Germinal center (tissue), 1 donor: ENCODE data around the gene TUB.

Experiments used
- DNase-seq: peaks from one replicate; pipeline ENCODE4 v3.0.0; 2012; ENCODE audit warnings: mixed read lengths, low spot score

The TUB gene

DNA sequence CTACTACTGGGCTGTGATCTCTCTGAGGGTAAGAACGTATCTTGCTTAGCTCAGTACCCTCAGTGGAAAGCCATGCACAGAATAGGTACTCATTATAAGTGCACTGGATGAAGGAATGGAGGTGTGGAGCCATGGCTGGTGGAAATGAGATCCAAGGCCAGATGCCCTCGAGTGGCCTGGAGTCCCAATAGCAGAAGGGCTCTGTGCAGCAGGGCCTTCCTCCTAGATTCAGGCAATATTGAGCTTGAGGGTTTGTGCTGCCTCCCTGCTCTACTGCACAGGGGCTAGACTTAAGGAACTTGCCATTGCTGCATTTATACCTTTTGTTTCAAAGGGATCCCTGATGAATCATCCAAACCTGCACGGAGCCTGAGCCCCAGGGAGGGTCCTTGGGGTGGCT lies 33.6 kb upstream of the TUB start:
- DNase-seq, result no peak

DNA sequence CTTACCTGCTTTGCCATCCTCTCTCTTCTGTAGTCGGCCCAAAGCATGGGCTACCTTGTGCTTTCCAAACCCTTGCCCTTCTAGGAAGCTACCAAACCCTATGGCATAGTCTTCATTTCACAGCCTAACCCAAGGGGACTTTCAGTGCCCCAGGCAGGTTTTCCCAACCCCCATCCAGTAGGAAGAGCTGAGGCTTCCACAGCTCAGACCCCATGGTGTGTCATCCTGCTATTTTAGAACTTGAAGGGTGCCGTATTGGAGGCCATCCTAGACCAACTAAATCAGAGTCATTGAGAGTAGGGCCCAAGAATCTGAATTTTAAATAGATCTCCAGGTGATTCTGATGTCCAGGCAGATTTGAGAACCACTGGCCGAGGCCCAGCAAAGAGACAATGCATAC lies 31.9 kb upstream of the TUB start:
- no peak for DNase-seq

DNA sequence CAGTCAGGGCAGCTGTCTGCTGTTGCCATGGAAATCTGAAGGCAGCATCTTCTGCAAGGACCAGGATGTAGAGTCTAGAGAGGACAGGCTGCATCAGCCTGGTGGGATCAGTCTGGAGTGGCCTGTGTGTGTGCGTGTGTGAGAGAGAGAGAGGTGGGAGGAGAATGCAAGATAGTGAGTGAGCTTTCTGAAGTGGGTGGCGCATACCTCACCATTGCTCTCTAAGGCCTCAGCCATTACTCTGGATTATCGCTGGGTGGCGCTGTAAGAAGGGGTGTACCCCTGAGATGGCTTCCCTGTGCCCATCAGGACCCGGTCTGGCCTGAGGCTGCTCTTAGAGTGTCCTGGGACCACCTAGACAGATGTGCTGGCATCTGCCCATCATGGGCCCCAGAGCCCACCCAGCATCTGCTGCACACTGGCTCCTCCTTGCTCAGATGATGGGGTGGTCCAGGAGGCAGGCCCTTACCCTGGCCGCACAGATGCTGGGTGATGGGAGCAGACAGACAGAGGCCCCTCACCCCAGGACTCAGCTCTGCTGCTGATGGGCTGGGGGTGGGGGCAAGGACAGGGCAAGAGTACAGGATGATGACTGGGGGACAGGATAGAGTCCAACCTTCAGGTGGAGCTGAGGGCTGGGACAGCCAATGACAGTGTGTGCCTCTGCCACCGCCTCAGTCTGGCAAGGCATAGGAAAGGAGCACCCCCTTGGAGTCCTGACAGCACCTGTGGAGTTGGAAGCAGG lies 25.7 kb upstream of the TUB start:
- DNase-seq, result no peak

DNA sequence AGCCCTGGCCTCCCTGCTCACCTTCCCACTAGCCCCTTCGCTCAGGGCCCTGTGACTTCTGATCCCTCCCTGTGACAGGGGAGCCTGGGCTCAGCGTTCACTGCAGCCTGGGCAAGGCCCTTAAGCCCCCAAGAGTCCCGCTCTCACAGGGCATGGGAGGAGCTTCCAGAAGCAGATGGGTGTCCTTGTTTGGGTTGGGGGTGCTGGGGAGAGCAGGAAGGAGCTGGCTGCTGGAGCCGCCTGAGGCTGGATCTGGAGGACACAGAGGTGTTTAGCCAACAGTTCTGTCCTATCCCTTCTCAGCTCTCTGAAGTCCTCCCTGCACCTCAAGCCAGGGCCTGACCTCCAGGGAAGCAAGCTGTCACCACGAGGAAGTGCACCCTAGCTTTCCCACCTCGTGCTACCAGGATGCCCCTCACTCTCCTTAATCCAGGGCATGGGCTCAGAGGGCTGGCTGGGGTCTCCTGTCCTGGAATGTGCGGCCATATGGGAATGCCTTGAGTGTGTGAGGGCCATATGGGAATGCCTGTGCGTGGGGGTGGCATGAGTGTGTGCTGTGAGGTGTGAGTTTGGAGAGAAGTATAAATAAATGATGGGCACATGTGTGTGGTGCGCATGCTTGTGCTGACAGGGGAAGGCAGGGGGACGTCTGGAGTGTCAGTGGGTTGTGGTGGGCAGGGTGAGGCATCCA lies 25.0 kb upstream of the TUB start:
- no peak for DNase-seq

DNA sequence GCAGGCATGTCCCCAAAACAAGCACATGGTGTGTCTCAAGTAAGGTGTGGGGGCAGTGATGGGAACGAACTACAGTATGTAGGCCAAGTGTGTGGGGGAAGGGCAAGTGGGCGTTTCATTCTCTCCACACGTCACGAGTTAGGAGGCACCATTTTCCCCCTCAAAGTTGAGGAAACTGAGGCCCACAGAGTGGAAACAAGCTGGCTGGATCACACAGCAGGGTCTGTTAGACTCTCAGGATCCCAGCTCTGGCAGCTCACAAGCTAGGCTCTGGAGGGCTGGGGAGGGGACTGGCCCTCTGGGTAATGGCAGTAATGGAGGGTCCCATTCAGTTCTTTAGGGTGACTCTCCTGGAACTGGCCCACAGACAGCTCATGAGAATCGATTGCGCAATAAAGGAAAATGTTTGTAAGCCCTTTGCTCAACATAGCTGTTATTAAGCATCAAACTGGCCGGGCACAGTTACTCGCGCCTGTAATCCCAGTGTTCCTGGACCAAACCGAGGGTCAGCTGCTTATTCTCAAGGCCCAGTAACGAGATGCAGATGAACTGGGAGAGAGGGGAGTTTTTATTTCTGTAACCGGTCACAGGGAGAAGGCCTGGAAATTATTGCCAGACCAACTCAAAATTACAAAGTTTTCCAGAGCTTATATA lies 24.1 kb upstream of the TUB start:
- no peak for DNase-seq

DNA sequence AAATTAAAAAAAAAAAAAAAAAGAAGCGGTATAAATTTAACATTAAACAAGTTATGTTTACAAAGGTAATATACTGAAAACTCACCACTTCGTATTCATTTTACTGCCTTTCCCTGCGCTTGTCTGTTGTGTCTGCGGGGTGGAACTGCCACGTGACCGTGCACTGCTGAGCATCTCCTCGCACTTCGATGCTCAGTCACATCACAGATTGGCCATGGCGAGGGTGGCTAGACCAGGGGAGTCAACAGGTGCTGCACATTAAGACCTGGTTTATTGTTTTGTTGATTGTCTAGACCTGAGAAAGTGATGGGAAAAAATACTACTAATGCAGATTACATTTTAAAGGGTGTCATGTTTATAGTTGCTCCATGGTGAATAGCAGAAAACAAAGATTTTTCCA lies 22.8 kb upstream of the TUB start:
- no peak for DNase-seq

DNA sequence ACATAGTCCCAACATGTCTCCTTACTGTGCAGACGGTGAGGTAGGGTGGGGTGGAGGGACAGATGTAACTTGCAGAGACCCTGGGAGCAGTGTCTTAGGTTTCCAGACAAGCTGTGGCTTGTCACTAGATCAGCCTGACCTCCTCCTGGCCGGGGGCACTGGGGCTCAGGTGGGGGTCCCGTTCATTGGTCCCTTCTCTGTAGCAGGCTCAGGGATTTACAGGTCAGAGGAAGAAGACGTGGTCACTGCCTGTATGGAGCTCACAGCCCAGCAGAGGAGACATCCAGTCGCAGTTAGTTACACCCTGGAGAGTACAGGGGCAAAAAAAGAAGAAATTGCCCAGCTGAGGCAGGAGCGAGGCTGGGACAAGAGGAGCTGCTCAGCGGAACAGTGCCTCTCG lies 22.0 kb upstream of the TUB start:
- DNase-seq, result no peak

DNA sequence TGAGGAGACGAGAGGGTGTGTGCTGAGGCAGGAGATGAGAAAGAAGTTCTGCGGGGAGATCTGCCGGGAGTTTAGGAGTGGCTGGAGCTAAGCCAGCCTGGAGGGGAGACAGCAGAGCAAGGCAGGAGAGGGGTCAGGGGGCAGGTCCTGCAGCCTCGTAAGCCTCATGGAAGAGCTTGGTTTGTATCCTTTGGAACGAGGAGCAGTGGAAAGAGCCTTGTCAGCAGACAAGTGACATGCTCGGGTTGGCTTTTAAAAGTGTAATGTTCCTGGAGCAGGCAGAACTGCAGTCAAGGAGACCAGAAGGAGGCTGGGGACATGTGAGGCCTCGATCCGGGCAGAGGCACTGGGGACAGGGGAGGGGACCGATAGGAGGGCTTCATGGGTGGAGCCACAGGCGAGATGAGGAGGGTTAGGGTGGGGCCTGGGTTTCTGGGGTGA lies 21.4 kb upstream of the TUB start:
- no peak for DNase-seq

DNA sequence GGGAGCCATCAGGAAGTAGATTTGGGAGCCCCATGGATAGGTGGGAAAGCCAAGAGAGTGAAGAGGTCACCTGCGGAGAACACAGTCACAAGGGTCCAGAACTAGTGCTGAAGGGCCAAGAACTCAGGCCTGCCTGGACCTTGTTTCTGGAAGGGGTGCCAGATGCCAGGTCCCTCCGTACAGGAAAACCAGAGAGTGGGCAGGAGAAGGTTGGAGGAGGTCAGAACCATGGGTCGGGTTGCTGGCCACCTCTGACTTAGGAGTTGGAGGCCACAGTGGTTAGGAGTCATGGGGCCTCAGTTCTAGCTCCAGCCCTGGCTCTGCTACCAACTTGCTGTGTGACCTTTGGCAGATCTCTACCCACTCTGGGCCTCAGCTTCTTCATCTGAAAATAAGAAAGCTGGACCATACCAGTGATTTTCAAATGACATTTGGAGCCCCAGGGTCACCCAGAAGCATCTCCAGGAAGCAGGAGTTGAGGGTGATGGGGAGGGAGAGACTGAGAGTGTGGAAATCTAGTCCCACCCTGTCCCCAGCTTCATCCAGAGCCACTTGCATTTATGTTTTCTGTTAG lies 20.8 kb upstream of the TUB start:
- no peak for DNase-seq

DNA sequence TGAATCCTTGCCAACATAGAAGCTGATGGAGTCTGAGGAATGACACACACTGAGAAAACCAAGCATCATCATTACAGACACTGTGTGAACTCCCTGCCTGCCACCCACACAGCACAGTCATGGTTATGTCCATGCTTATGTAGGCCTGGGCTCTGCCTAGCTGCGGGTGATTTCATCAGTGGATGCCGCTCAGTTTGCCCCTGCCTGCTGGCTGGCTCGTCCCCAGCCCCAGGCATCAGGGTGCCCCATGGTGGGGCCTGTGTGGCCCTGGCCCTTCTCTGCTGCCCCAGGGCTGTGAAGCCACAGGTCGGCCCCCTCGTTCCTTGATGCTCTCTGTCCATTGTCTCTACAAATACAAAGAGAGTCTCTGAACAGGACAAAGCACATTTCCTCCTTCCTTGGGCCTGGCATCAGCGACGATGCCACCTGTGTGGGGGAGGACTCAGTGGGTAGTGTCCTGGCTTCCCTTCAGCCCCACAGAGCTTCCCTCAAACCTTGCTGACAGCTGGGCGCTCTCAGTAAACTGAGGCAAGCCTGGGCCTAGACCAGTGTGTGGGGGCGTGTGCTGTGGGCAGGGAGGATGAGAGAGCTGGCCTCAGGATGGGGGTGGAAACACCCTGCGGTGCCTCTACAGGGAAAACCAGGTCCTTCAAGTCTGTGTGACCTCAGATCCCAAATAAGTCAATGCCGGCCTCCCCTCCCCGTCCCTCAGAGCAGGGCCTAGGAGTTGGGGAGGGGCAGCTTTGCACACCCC lies 20.0 kb upstream of the TUB start:
- DNase-seq, result no peak

DNA sequence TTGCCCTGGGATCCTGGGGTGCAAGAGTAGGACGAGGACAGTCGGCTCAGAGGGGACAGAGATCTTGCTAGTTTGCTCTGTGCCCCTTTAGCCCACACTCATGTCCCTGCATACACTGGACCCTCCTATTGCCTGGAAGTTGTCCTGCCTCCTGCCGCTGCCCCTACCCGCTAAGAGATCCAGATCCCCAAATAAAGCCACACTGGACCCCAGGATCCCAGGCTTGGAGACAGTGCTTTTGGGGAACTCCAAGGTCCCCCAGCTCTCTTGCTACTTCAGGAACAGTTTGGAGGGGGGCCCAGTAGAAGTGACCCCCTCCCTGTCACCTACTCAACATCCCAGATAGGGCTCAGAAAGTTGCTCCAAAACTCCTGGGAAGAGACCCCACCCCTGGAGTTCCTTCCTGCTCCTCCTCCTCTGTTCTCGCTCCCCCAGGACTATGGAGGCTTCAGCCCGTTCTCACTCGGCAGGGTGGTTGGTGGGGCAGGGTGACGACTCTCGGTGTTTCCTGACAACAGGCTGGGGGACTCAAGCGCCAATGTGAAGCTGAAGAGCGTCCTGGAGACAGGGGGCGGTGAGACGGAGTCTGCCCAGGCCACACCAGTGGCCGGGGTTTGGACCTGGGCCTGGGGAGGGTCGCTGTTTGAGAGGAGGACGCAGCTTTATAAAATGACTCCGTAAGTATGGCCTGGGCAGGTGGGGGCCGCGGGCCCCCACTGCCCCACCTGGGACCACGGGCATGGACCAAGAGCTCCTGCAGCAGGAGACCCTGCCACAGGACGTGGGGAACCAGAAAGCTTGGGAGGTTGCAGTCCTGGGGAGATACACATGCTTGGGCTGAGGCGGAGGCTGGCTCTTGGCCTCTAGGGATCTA lies 19.2 kb upstream of the TUB start:
- DNase-seq, result no peak

DNA sequence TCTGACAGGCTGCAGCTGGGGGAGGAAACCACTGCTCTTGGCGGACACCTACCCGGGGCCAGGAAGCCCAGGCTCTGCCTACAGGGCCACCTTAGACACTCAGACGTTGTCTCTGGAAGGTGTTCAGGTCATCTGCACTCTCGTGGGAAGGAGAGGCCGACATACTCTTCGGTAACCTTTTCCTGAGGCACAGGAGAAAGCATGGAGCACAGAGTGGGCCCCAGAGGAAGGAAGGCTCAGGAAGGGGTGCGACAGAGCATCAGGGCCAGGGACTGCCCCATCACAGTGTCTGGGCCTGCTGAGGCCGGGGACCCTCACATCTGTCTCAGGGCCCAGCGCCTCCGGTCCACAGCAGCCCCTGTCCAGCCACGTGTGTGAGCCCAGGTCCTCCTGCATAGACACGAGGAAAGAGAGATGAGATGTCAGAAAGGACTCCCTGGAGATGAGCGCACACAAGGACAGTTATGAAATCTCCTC lies 18.2 kb upstream of the TUB start:
- DNase-seq, result no peak

DNA sequence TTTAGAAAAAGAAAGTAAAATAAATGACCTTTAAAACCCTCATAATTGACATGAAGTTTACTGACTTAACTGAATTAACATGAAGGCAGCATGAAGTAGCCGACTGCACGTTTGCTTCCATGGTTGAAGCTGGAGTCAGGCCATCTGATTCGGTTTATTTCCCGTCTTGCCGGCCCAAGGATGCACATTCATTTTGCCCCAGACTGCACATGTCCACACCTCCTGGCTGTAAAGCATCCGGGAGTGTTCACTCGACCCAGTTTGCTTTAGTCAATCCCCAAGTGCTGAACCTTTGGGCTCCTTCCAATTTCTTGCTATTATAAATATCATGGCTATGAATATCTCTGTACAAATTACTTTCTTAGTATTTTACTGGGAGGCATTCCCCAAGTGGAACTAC lies 17.7 kb upstream of the TUB start:
- DNase-seq, result no peak

DNA sequence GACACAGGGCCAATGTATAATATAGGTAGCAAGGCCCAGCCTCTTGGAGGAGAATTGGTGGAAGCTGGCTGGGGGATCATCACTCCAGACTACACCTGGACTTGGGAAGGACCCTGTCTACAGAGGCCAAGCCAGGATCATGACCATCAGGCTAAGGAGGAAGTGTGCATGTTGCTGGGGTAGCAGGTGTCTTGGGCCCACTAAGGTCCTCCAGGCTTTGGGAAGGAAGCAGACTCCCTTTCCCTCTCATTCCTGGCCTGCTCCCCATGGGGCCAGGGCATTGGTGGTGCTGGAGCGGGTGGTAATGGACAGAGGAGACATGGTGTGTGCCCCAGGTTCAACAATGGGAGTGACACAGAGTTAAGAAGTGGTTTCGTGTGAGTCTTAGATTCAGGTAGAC lies 16.0 kb upstream of the TUB start:
- DNase-seq, result no peak

DNA sequence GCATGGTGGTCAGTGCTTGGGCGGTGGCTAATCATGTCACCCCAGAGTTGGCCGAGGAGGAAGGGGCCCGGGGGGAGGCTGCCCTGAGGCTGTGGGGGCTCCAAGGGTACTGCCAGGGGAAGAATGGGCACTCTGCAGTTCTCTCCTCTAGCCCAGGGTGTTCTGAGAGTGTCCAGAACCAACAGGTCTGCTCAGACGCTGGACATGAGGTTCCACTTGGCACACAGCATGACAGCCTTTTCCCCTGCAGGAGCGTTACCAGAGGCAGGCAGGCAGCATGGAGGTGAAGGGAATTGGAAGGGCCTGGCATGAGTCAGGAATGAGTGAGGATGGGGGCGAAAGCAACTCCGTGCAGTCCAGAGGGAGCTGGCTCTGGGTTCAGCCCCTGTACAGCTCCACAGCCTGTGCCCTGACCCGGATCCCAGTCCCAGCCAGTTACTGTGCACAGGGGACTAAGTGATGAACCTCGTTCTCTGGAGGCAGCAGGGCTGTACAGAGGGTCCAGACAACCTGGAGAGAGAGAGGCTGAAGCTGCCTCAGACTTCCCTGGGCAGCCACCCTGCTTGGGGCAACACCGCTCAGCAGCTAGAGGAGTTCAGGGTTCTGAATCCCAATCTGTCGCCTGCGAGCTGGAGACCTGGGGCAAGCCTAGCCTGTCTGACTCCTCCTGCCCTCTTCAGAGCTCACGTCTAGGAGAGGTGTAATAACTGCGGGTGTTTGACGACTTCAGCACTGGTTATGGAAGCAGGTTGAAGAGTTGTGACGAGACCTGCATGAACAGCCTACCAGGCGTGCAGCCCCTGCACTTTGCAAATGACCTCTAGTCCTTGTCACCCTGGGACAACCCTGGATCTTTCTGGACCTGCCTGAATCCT lies 14.7 kb upstream of the TUB start:
- no peak for DNase-seq

DNA sequence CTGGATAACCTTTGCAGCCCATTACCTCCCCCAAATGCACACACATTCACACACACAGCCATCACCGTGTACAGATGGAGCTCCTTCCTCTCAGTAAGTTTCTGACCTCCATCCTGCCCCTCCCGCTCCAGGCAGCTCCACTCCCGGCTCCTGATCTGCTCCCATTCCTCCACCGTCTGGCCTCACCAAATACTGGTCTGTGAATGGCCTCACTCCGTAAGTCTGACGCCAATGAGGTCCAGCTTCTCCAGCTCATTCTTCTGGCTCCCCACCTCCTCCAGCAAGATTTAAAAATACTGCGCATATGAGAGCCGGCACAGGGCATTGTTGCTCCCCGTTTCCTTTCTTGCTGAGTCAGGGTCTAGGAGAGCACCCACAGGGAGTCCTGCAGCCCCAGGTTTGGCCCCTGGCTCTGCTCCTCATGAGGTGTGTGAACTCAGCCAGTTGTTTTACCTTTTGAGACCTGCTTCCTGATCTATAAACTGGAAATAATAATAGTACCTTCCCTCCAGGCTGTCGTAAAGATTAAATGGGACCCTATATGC lies 14.0 kb upstream of the TUB start:
- DNase-seq, result no peak

DNA sequence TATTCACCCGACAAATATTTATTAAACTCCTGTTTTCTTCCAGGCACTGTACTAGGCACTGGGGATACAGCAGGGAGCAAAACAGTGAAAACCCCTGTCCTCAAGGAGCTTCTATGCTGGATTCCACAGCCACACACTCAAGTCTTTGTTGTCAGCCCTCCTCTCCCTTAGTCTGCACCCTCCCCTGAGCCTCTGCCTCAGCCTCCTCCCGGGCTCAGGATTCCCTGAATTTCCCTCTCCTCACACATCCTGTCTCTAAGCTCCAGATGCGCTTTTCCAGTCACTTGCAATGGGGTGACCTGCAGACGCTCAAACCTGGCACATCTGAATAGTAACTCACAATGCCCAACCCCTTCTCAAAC lies 13.5 kb upstream of the TUB start:
- no peak for DNase-seq

DNA sequence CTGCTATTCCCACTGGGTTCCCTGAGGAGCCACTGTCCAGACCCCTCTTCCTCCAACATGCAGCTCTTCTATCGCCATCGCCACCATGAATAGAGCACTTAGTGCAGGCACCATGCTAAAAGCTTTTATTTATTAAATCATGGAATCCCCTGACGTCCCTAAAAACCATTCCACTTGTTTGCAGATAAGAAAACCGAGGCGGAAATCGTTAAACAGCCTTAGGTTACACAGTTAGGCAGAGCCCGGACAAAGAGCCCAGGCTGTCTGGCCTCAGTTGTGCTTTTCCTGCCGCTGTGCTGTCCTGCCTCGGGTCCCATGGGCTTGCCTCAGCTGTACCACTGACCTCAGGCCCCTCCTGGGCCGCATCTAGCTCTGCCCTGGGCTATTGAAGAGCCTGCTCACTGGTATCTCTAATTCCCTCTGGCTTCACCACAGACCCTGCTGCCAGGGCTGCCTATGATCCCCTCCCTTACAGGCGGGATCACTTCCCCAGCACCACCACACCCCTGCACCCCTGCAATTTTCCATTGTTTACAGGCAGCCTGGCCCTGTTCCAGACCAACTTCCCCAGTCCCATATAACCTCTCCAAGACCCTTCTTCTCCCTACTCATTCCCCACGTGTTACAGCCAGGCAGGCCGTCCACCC lies 13.0 kb upstream of the TUB start:
- no peak for DNase-seq

DNA sequence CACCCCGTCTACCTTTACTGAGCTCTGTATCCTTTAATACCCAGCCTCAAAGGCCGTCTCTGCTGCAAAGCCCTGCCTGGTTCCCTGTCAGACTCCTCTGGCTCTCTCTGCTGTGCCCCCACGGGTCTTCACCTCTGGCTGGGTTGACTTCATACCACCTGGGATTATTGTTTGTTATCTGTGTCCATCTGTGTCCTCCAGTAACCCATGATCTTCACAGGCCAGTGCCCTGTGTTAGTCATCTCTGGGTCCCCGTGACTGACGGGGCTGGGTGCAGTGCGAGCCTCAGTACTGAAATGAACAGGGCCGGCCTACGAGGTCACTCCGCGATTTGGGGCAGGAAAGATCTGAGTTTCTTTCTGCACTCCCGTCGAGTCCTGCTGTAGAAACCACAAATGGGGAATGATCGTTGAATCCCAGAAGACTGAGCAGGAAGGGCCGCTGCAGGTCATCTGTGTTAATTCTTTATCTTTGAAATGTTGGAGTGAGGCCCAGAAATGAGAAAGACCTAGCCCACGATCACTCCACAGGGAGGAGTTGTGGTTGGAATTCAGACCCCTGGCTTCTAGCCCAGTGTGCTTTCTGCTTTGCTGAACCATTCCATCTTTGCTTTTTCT lies 12.3 kb upstream of the TUB start:
- DNase-seq, result no peak
